K562 (cell line): ENCODE measurements around the gene REX1BD. TPM values are rescaled to one million over a fixed set of nuclear protein-coding genes. Genes with fewer than 3 reads are reported as not detected.

Experiments
- ARID3A ChIP-seq: IDR thresholded peaks from 2 replicates; pipeline ENCODE4 v1.6.1; 2012; ENCODE audit warnings: low read depth, low read length, improper control_type of control experiment, borderline replicate concordance
- CCNT2 ChIP-seq: IDR thresholded peaks from 2 replicates; pipeline ENCODE4 v1.6.1; 2011; ENCODE audit warnings: borderline replicate concordance, low read depth, mild to moderate bottlenecking, moderate library complexity, mixed read lengths, low read length; ENCODE audit not compliant: insufficient read length; ENCODE audit errors: extremely low read depth
- E4F1 ChIP-seq: fragments of 250-450 bp; sonication (Bioruptor Pico); IDR thresholded peaks from 2 replicates; pipeline ENCODE4 v1.5.0; 2021; ENCODE audit warnings: mild to moderate bottlenecking, borderline replicate concordance
- ELF4 ChIP-seq: fragments of 450-650 bp; formaldehyde crosslinking; IDR thresholded peaks from 2 replicates; pipeline ENCODE4 v1.4.0; 2022; ENCODE audit warnings: missing genetic modification characterization
- ESRRB ChIP-seq: fragments of 250-450 bp; sonication (Bioruptor Pico); IDR thresholded peaks from 2 replicates; pipeline ENCODE4 v1.5.0; 2020; ENCODE audit warnings: mild to moderate bottlenecking, moderate library complexity, borderline replicate concordance
- ETV6 ChIP-seq, 3 experiments: fragments of 150-350 bp in 1 of 3; sonication (generic) in 1 of 3; formaldehyde crosslinking in 1 of 3; IDR thresholded peaks; 2 replicates each; pipeline versions ENCODE4 v1.6.1 to v1.8.0; 2014 to 2022; ENCODE audit warnings: borderline replicate concordance in 2 of 3, low read depth in 2 of 3, antibody characterized with exemption in 1 of 3, low read length in 1 of 3, mild to moderate bottlenecking in 1 of 3, missing genetic modification reagents in 1 of 3
- FOXM1 ChIP-seq, 2 experiments: fragments of 450-650 bp in 1 of 2; sonication (generic) in 1 of 2; formaldehyde crosslinking in 1 of 2; IDR thresholded peaks; 2 replicates each; pipeline versions ENCODE4 v1.6.1 to v1.9.0; 2017 to 2022; ENCODE audit warnings: low read depth in 2 of 2, mild to moderate bottlenecking in 2 of 2, missing genetic modification reagents in 1 of 2, moderate library complexity in 1 of 2
- HNRNPK ChIP-seq: fragments of 200-400 bp; formaldehyde crosslinking; IDR thresholded peaks from one replicate; pipeline ENCODE4 v1.6.1; 2018; ENCODE audit warnings: mild to moderate bottlenecking, low read depth, low read length; ENCODE audit not compliant: poor library complexity, severe bottlenecking
- HNRNPL ChIP-seq: fragments of 200-400 bp; formaldehyde crosslinking; IDR thresholded peaks from 2 replicates; pipeline ENCODE4 v1.6.1; 2017; ENCODE audit warnings: low read depth, mild to moderate bottlenecking, low read length
- ILF3 ChIP-seq: fragments of 450-650 bp; IDR thresholded peaks from 2 replicates; pipeline ENCODE4 v1.6.1; 2018; ENCODE audit warnings: antibody characterized with exemption, mild to moderate bottlenecking, moderate library complexity, borderline replicate concordance
- ILK ChIP-seq: fragments of 450-650 bp; IDR thresholded peaks from 2 replicates; pipeline ENCODE4 v1.6.1; 2016; ENCODE audit warnings: missing genetic modification characterization, low read depth, mild to moderate bottlenecking, missing compliant biosample characterization, moderate library complexity, borderline replicate concordance
- NFIX ChIP-seq: fragments of 250-450 bp; sonication (Bioruptor Pico); IDR thresholded peaks from 2 replicates; pipeline ENCODE4 v1.4.0; 2020; ENCODE audit warnings: low read depth, mild to moderate bottlenecking, moderate library complexity
- PHF8 ChIP-seq: fragments of 200-600 bp; sonication (generic); IDR thresholded peaks from 2 replicates; pipeline ENCODE4 v1.6.1; 2012; ENCODE audit warnings: mixed run types, mild to moderate bottlenecking, inconsistent platforms, low read length, moderate library complexity, borderline replicate concordance
- PRPF4 ChIP-seq: fragments of 200-400 bp; formaldehyde crosslinking; IDR thresholded peaks from one replicate; pipeline ENCODE4 v1.6.1; 2017; ENCODE audit warnings: low read length, low read depth, mild to moderate bottlenecking; ENCODE audit not compliant: insufficient read depth, poor library complexity, severe bottlenecking
- SMC3 ChIP-seq: conservative IDR thresholded peaks from 2 replicates; pipeline ENCODE4 v1.6.1; 2011; ENCODE audit warnings: low read depth, low read length, improper control_type of control experiment; ENCODE audit not compliant: insufficient read depth
- TCF3 ChIP-seq: sonication (generic); formaldehyde crosslinking; IDR thresholded peaks from 2 replicates; pipeline ENCODE4 v1.4.0; 2020; ENCODE audit warnings: mild to moderate bottlenecking, missing genetic modification reagents
- TEAD2 ChIP-seq: fragments of 450-650 bp; IDR thresholded peaks from 2 replicates; pipeline ENCODE4 v1.6.1; 2016; ENCODE audit warnings: missing genetic modification characterization, control low read depth, missing compliant biosample characterization
- TEAD4 ChIP-seq, 2 experiments: sonication (generic) in 1 of 2; formaldehyde crosslinking in 1 of 2; IDR thresholded peaks; 2 replicates each; pipeline versions ENCODE4 v1.6.1 to v1.8.0; 2012 to 2022; ENCODE audit warnings: borderline replicate concordance in 1 of 2, inconsistent platforms in 1 of 2, low read length in 1 of 2, mild to moderate bottlenecking in 1 of 2, missing genetic modification reagents in 1 of 2
- TFE3 ChIP-seq: fragments of 450-650 bp; formaldehyde crosslinking; IDR thresholded peaks from 2 replicates; pipeline ENCODE4 v1.4.0; 2020; ENCODE audit warnings: mild to moderate bottlenecking, mixed read lengths
- polyA plus RNA-seq, 8 experiments: library from polyadenylated mRNA; depleted of rRNA in 4 of 8; stranded (reverse) in 5 of 8; unstranded in 3 of 8; fragments of >200 nt; fragmentation: Nextera tagmentation in 2 of 8; fragmentation: Illumina TruSeq in 1 of 8; extraction: Ambion mirVana in 2 of 8; extraction: Trizol in 1 of 8; gene quantifications; 2 replicates each; pipeline versions ENCODE4 v1.2.1 to v1.2.3, GENCODE V29; 2011 to 2014; ENCODE audit warnings: inconsistent platforms in 1 of 8, missing spikeins in 1 of 8
- total RNA-seq, 7 experiments: library from RNA; depleted of rRNA in 6 of 7; stranded (reverse); fragments of >200 nt in 6 of 7; fragmentation: Illumina TruSeq in 2 of 7; extraction: Trizol in 2 of 7; gene quantifications; 2 replicates each; pipeline versions ENCODE4 v1.2.1 to v1.2.3, GENCODE V29; 2011 to 2021; ENCODE audit warnings: low replicate concordance in 1 of 7

The REX1BD gene
- total and polyA plus RNA-seq, 9 of the 15 experiments (the other 6 are each of a cell fraction or from before 2014, with no cell fraction given) = 1.9 to 136 (median 13.8) TPM

GRCh38 chr19:18543814-18544475 is 44.7 kb upstream of the REX1BD start (continued):
- TF ChIP-seq ELF4 = no peak; the same call in 1 of the 2 replicates
- TF ChIP-seq CCNT2 = peak; percentile 98
- peak; percentile 98 for TF ChIP-seq TEAD4 (IDR thresholded peaks at IDR 0.05; ENCODE audit: low read length)
- no peak for TF ChIP-seq TEAD4 (CRISPR knock-in tag; IDR thresholded peaks at IDR 0.05; ENCODE audit: borderline replicate concordance)
- TF ChIP-seq ARID3A = peak; percentile 85; the same call in 1 of the 2 replicates
- TF ChIP-seq ETV6 (IDR thresholded peaks at IDR 0.05; ENCODE audit: borderline replicate concordance in 1 of 2, low read depth in 2 of 2, low read length in 1 of 2) = no peak
- TF ChIP-seq ETV6 (CRISPR knock-in tag; IDR thresholded peaks at IDR 0.05; ENCODE audit: borderline replicate concordance) = no peak
- peak; percentile 90 for TF ChIP-seq FOXM1 (IDR thresholded peaks at IDR 0.05; ENCODE audit: low read depth)
- no peak for TF ChIP-seq FOXM1 (CRISPR knock-in tag; IDR thresholded peaks at IDR 0.05; ENCODE audit: low read depth)
- TF ChIP-seq TEAD2 (tag) = no peak
- TF ChIP-seq ILK (tag) = no peak
- TF ChIP-seq HNRNPL = no peak
- peak; percentile 99 for TF ChIP-seq TCF3 (CRISPR knock-in tag)
- TF ChIP-seq PHF8 = peak; percentile 33; the same call in 1 of the 2 replicates
- no peak for TF ChIP-seq ILF3
- TF ChIP-seq ESRRB (CRISPR knock-in tag) = no peak
- TF ChIP-seq NFIX (CRISPR knock-in tag) = no peak
- TF ChIP-seq PRPF4 = no peak
- TF ChIP-seq TFE3 (CRISPR knock-in tag) = no peak
- no peak for TF ChIP-seq HNRNPK
- TF ChIP-seq E4F1 (CRISPR knock-in tag) = no peak
- TF ChIP-seq SMC3 = peak; percentile 37
